WTC11 (cell line): ENCODE measurements around the gene ARHGAP26. TPM values are rescaled to one million over a fixed set of nuclear protein-coding genes. Genes with fewer than 3 reads are reported as not detected.
A peak's percentile ranks its signal among the peaks of the same experiment; 100 is the strongest.

ENCODE experiments used
- ATAC-seq: fragments of 200-7000 bp; cut with Tn5 transposase; 2 replicates; pipeline ENCODE4 v1.10.0; 2021; ENCODE audit warnings: mild to moderate bottlenecking, moderate library complexity
- CTCF ChIA-PET: fragments of 300-600 bp; sonication (Branson Sonifier 250); formaldehyde crosslinking; loops from one replicate; lab custom pipeline; 2021; ENCODE audit warnings: antibody characterized with exemption; lab: Charles Lee
- POLR2A ChIA-PET: fragments of 350-600 bp; sonication (Branson Sonifier 250); formaldehyde crosslinking; loops from one replicate; lab custom pipeline; 2021; ENCODE audit warnings: antibody characterized with exemption; lab: Charles Lee
- DNase-seq: peaks from one replicate; pipeline ENCODE4 v3.0.0; 2021; ENCODE audit warnings: low spot score
- H3K27ac Mint-ChIP-seq: 2 replicates; pipeline ENCODE4 v1.8.0; 2021; ENCODE audit warnings: mixed read lengths
- H3K27me3 Mint-ChIP-seq: 2 replicates; pipeline ENCODE4 v1.8.0; 2021; ENCODE audit warnings: low read depth, mild to moderate bottlenecking, moderate library complexity, mixed read lengths
- H3K36me3 Mint-ChIP-seq: 2 replicates; pipeline ENCODE4 v1.8.0; 2021; ENCODE audit warnings: mixed read lengths
- H3K4me1 Mint-ChIP-seq: 2 replicates; pipeline ENCODE4 v1.8.0; 2022; ENCODE audit warnings: mixed read lengths
- H3K4me3 Mint-ChIP-seq: 2 replicates; pipeline ENCODE4 v1.8.0; 2021; ENCODE audit warnings: mild to moderate bottlenecking, moderate library complexity, mixed read lengths
- H3K9me3 Mint-ChIP-seq: 2 replicates; pipeline ENCODE4 v1.8.0; 2021; ENCODE audit warnings: mixed read lengths
- CBFB ChIP-seq: sonication (generic); formaldehyde crosslinking; IDR thresholded peaks from 2 replicates; pipeline ENCODE4 v1.8.1; 2022; ENCODE audit warnings: mild to moderate bottlenecking, low read depth, missing genetic modification reagents
- CREB1 ChIP-seq: sonication (generic); formaldehyde crosslinking; IDR thresholded peaks from 2 replicates; pipeline ENCODE4 v1.8.0; 2023; ENCODE audit warnings: mild to moderate bottlenecking, missing genetic modification reagents
- EMX1 ChIP-seq: fragments of 250-450 bp; sonication (Bioruptor Pico); IDR thresholded peaks from 2 replicates; pipeline ENCODE4 v1.8.0; 2021; ENCODE audit warnings: mild to moderate bottlenecking
- FOXJ3 ChIP-seq: sonication (generic); formaldehyde crosslinking; IDR thresholded peaks from 2 replicates; pipeline ENCODE4 v1.9.0; 2021; ENCODE audit warnings: missing genetic modification reagents, mild to moderate bottlenecking, borderline replicate concordance
- FOXK1 ChIP-seq: sonication (generic); formaldehyde crosslinking; IDR thresholded peaks from 2 replicates; pipeline ENCODE4 v1.8.0; 2022; ENCODE audit warnings: mild to moderate bottlenecking, moderate library complexity, missing genetic modification reagents
- IRF2 ChIP-seq: sonication (generic); formaldehyde crosslinking; IDR thresholded peaks from 2 replicates; pipeline ENCODE4 v1.8.0; 2022; ENCODE audit warnings: low read depth, missing genetic modification reagents, borderline replicate concordance
- NFATC4 ChIP-seq: fragments of 250-450 bp; sonication (Bioruptor Pico); IDR thresholded peaks from 2 replicates; pipeline ENCODE4 v1.9.0; 2021; ENCODE audit warnings: mild to moderate bottlenecking
- NR2C2 ChIP-seq: sonication (generic); formaldehyde crosslinking; IDR thresholded peaks from 2 replicates; pipeline ENCODE4 v1.8.0; 2022; ENCODE audit warnings: mild to moderate bottlenecking, missing genetic modification reagents
- OVOL2 ChIP-seq: fragments of 250-450 bp; sonication (Bioruptor Pico); IDR thresholded peaks from 2 replicates; pipeline ENCODE4 v1.9.0; 2021; ENCODE audit warnings: mild to moderate bottlenecking, borderline replicate concordance
- SMAD3 ChIP-seq: sonication (generic); formaldehyde crosslinking; IDR thresholded peaks from 2 replicates; pipeline ENCODE4 v1.8.0; 2022; ENCODE audit warnings: missing genetic modification reagents, mild to moderate bottlenecking, borderline replicate concordance
- SMAD4 ChIP-seq: sonication (generic); formaldehyde crosslinking; IDR thresholded peaks from 2 replicates; pipeline ENCODE4 v1.8.0; 2022; ENCODE audit warnings: mild to moderate bottlenecking, missing genetic modification reagents
- SOX15 ChIP-seq: fragments of 250-450 bp; sonication (Bioruptor Pico); IDR thresholded peaks from 2 replicates; pipeline ENCODE4 v1.9.0; 2021; ENCODE audit warnings: mild to moderate bottlenecking
- ZBTB21 ChIP-seq: sonication (generic); formaldehyde crosslinking; IDR thresholded peaks from 2 replicates; pipeline ENCODE4 v1.8.1; 2023; ENCODE audit warnings: mild to moderate bottlenecking, missing genetic modification reagents, borderline replicate concordance
- ZNF317 ChIP-seq: sonication (generic); formaldehyde crosslinking; IDR thresholded peaks from 2 replicates; pipeline ENCODE4 v1.8.1; 2023; ENCODE audit warnings: low read depth, mild to moderate bottlenecking, moderate library complexity, missing genetic modification reagents, borderline replicate concordance
- ZNF396 ChIP-seq: fragments of 250-450 bp; sonication (Bioruptor Pico); IDR thresholded peaks from 2 replicates; pipeline ENCODE4 v1.8.0; 2021; ENCODE audit warnings: mild to moderate bottlenecking, moderate library complexity, borderline replicate concordance
- ZNF416 ChIP-seq: fragments of 250-450 bp; sonication (Bioruptor Pico); IDR thresholded peaks from 2 replicates; pipeline ENCODE4 v1.9.0; 2021; ENCODE audit warnings: mild to moderate bottlenecking, inconsistent platforms
- total RNA-seq: library from RNA; stranded (reverse); gene quantifications from 3 replicates; pipeline ENCODE4 v1.2.3, GENCODE V29; 2021
- TF ChIP-seq, protein P1 (sequence below): sonication (generic); formaldehyde crosslinking; IDR thresholded peaks from 2 replicates; pipeline ENCODE4 v1.8.1; 2023; ENCODE audit warnings: mild to moderate bottlenecking, missing genetic modification reagents
- TF ChIP-seq, protein P2 (sequence below): sonication (generic); formaldehyde crosslinking; IDR thresholded peaks from 2 replicates; pipeline ENCODE4 v1.8.0; 2022; ENCODE audit warnings: mild to moderate bottlenecking, missing genetic modification reagents
- TF ChIP-seq, protein P3 (sequence below): sonication (generic); formaldehyde crosslinking; IDR thresholded peaks from 2 replicates; pipeline ENCODE4 v1.8.0; 2023; ENCODE audit warnings: missing genetic modification reagents
- TF ChIP-seq, protein P4 (sequence below): fragments of 250-450 bp; sonication (Bioruptor Pico); IDR thresholded peaks from 2 replicates; pipeline ENCODE4 v1.8.0; 2021; ENCODE audit warnings: mild to moderate bottlenecking
- TF ChIP-seq, protein P5 (sequence below): fragments of 250-450 bp; sonication (Bioruptor Pico); IDR thresholded peaks from 2 replicates; pipeline ENCODE4 v1.9.0; 2021; ENCODE audit warnings: mild to moderate bottlenecking
- TF ChIP-seq, protein P6 (sequence below): fragments of 200-600 bp; IDR thresholded peaks from 2 replicates; pipeline ENCODE4 v1.8.0; 2022; ENCODE audit warnings: antibody characterized with exemption

ARHGAP26 gene
- total RNA-seq, 1 experiment from 2014 or later = 22.3 TPM

DNA sequence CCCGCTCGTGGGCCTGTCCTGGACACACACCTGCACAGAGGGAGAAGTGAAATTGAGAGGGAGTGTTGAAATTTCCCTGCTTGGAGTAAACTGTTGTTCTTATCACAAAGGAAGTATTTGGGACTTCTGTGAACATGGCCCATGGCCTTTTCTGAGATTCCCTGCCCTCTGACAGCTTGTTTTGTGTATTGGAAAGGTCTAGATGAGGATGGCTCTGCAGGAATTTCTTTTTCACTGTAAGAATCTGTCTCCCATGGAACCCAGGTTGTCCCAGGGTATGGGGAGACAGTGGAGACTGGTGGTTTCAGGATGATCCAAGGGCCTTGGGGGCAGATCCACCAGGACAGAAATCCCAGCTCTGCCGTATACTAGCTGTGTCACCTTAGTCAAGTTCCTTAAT lies 121.8 kb downstream of the ARHGAP26 start:
- peak overlapping the region; percentile 55; the same call in 1 of the 2 replicates for H3K27ac Mint-ChIP-seq
- H3K4me1 Mint-ChIP-seq = peaks cover 55% of the 10 kb centered on the region
- peak; percentile 30 for ATAC-seq
- no peaks in the 10 kb centered on the region for H3K9me3 Mint-ChIP-seq
- TF ChIP-seq FOXJ3 = no peak
- no peak for TF ChIP-seq ZNF317 (CRISPR knock-in tag)
- TF ChIP-seq, protein P1, sequence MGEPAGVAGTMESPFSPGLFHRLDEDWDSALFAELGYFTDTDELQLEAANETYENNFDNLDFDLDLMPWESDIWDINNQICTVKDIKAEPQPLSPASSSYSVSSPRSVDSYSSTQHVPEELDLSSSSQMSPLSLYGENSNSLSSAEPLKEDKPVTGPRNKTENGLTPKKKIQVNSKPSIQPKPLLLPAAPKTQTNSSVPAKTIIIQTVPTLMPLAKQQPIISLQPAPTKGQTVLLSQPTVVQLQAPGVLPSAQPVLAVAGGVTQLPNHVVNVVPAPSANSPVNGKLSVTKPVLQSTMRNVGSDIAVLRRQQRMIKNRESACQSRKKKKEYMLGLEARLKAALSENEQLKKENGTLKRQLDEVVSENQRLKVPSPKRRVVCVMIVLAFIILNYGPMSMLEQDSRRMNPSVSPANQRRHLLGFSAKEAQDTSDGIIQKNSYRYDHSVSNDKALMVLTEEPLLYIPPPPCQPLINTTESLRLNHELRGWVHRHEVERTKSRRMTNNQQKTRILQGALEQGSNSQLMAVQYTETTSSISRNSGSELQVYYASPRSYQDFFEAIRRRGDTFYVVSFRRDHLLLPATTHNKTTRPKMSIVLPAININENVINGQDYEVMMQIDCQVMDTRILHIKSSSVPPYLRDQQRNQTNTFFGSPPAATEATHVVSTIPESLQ = no peak
- no peak for TF ChIP-seq CREB1 (CRISPR knock-in tag)
- TF ChIP-seq, protein P2, sequence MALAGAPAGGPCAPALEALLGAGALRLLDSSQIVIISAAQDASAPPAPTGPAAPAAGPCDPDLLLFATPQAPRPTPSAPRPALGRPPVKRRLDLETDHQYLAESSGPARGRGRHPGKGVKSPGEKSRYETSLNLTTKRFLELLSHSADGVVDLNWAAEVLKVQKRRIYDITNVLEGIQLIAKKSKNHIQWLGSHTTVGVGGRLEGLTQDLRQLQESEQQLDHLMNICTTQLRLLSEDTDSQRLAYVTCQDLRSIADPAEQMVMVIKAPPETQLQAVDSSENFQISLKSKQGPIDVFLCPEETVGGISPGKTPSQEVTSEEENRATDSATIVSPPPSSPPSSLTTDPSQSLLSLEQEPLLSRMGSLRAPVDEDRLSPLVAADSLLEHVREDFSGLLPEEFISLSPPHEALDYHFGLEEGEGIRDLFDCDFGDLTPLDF (CRISPR knock-in tag) = no peak
- no peak for TF ChIP-seq SMAD4 (CRISPR knock-in tag)
- TF ChIP-seq SMAD3 = no peak
- no peak for TF ChIP-seq FOXK1 (CRISPR knock-in tag)
- no peak for TF ChIP-seq IRF2 (CRISPR knock-in tag)
- peaks cover 8% of the 10 kb centered on the region for H3K36me3 Mint-ChIP-seq
- POLR2A ChIA-PET = no interaction called here
- H3K27me3 Mint-ChIP-seq = no peaks in the 10 kb centered on the region
- DNase-seq = no peak
- CTCF ChIA-PET = interaction anchor here (1.1 to 2.8 kb wide), 5 partner anchors 12 to 236 kb away, joined by 3 to 14 read pairs (median 4); no protein-coding TSS in a partner anchor
- no peak overlapping the region for H3K4me3 Mint-ChIP-seq

DNA sequence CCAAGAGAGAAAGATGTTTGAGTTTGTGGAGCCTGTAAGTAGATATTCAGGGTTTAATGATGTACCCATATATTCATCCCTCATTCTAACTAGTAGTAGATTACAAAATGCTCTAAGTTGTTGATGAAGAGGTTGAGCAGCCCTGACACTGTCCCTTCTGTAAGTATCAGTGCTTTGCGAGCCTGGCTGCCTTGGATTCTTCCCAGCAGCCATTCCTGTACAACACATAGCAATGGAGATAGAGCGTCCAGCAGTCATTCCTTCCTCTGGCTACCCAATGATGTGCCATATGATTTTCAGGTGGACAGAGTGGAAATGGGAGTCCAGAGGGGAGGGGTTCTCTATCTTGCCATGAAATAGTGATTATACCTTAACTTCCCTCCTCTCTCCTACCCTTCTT lies 124.1 kb downstream of the ARHGAP26 start:
- H3K36me3 Mint-ChIP-seq = peaks cover 8% of the 10 kb centered on the region
- DNase-seq (no peak), ATAC-seq (no peak)
- CTCF ChIA-PET = no interaction called here
- TF ChIP-seq ZNF416 (no peak), SOX15 (CRISPR knock-in tag) (no peak), CBFB (CRISPR knock-in tag) (no peak), ZNF396 (CRISPR knock-in tag) (no peak)
- TF ChIP-seq, protein P3, sequence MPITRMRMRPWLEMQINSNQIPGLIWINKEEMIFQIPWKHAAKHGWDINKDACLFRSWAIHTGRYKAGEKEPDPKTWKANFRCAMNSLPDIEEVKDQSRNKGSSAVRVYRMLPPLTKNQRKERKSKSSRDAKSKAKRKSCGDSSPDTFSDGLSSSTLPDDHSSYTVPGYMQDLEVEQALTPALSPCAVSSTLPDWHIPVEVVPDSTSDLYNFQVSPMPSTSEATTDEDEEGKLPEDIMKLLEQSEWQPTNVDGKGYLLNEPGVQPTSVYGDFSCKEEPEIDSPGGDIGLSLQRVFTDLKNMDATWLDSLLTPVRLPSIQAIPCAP (CRISPR knock-in tag) = no peak
- TF ChIP-seq, all 79 proteins: peak for 0
- peaks cover 64% of the 10 kb centered on the region for H3K4me1 Mint-ChIP-seq
- H3K9me3 Mint-ChIP-seq = no peaks in the 10 kb centered on the region
- POLR2A ChIA-PET = no interaction called here
- H3K27me3 Mint-ChIP-seq = no peaks in the 10 kb centered on the region
- H3K27ac Mint-ChIP-seq = peak overlapping the region; percentile 63
- no peak overlapping the region for H3K4me3 Mint-ChIP-seq

DNA sequence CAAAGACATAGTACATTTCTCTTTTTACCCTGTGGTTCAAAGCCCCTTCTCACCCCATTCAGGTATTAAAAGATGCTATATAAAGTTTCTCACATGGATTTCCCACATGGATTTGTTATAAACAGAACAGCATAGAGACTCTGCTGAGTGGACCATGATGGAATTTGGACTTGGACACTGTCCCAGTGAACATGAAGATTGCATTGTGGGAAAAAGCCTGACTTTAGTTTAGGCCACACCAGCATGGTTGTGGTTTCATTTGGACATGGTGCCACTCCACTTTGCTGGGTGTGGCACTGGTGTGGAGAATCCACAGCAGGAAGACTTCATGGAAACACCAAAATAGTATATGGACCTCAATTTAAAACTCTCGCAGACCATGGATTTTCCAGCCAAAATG lies 124.6 kb downstream of the ARHGAP26 start:
- no peak for DNase-seq
- peaks cover 8% of the 10 kb centered on the region for H3K36me3 Mint-ChIP-seq
- ATAC-seq = no peak
- ChIA-PET CTCF (no interaction called here), POLR2A (no interaction called here)
- peak overlapping the region; percentile 69 for H3K27ac Mint-ChIP-seq
- H3K9me3 Mint-ChIP-seq = no peaks in the 10 kb centered on the region
- no peaks in the 10 kb centered on the region for H3K27me3 Mint-ChIP-seq
- no peak overlapping the region for H3K4me3 Mint-ChIP-seq
- H3K4me1 Mint-ChIP-seq = peaks cover 68% of the 10 kb centered on the region
- TF ChIP-seq ZBTB21 (CRISPR knock-in tag) (no peak), OVOL2 (no peak), NFATC4 (no peak), EMX1 (CRISPR knock-in tag) (no peak), NR2C2 (no peak)
- TF ChIP-seq, protein P2 (CRISPR knock-in tag) = no peak
- TF ChIP-seq, protein P3 (CRISPR knock-in tag) = no peak
- TF ChIP-seq, protein P4, sequence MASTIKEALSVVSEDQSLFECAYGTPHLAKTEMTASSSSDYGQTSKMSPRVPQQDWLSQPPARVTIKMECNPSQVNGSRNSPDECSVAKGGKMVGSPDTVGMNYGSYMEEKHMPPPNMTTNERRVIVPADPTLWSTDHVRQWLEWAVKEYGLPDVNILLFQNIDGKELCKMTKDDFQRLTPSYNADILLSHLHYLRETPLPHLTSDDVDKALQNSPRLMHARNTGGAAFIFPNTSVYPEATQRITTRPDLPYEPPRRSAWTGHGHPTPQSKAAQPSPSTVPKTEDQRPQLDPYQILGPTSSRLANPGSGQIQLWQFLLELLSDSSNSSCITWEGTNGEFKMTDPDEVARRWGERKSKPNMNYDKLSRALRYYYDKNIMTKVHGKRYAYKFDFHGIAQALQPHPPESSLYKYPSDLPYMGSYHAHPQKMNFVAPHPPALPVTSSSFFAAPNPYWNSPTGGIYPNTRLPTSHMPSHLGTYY = no peak
- TF ChIP-seq, protein P5, sequence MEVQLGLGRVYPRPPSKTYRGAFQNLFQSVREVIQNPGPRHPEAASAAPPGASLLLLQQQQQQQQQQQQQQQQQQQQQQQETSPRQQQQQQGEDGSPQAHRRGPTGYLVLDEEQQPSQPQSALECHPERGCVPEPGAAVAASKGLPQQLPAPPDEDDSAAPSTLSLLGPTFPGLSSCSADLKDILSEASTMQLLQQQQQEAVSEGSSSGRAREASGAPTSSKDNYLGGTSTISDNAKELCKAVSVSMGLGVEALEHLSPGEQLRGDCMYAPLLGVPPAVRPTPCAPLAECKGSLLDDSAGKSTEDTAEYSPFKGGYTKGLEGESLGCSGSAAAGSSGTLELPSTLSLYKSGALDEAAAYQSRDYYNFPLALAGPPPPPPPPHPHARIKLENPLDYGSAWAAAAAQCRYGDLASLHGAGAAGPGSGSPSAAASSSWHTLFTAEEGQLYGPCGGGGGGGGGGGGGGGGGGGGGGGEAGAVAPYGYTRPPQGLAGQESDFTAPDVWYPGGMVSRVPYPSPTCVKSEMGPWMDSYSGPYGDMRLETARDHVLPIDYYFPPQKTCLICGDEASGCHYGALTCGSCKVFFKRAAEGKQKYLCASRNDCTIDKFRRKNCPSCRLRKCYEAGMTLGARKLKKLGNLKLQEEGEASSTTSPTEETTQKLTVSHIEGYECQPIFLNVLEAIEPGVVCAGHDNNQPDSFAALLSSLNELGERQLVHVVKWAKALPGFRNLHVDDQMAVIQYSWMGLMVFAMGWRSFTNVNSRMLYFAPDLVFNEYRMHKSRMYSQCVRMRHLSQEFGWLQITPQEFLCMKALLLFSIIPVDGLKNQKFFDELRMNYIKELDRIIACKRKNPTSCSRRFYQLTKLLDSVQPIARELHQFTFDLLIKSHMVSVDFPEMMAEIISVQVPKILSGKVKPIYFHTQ (CRISPR knock-in tag) = no peak
- TF ChIP-seq, protein P6, sequence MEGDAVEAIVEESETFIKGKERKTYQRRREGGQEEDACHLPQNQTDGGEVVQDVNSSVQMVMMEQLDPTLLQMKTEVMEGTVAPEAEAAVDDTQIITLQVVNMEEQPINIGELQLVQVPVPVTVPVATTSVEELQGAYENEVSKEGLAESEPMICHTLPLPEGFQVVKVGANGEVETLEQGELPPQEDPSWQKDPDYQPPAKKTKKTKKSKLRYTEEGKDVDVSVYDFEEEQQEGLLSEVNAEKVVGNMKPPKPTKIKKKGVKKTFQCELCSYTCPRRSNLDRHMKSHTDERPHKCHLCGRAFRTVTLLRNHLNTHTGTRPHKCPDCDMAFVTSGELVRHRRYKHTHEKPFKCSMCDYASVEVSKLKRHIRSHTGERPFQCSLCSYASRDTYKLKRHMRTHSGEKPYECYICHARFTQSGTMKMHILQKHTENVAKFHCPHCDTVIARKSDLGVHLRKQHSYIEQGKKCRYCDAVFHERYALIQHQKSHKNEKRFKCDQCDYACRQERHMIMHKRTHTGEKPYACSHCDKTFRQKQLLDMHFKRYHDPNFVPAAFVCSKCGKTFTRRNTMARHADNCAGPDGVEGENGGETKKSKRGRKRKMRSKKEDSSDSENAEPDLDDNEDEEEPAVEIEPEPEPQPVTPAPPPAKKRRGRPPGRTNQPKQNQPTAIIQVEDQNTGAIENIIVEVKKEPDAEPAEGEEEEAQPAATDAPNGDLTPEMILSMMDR = no peak
